Measurements from ENCODE around the gene ZNF273.

- TF ChIP-seq SMC3 (conservative IDR thresholded peaks at IDR 0.05; ENCODE audit: poor library complexity) (no peak), CTCF (IDR thresholded peaks at IDR 0.05; ENCODE audit: poor library complexity, severe bottlenecking) (no peak)
Measured at GRCh38 chr7:64892666-64893309, 10.3 kb upstream of the ZNF273 start.
